ENCODE results near the gene HAUS3.

Gene HAUS3

GRCh38 chr4:2263926-2264321, 22.0 kb upstream of the HAUS3 start:
- no peak for DNase-seq (ENCODE audit: low read depth)

- no peak for DNase-seq (ENCODE audit: low read depth)
Measured at GRCh38 chr4:2262944-2263250, 21.0 kb upstream of the HAUS3 start.

DNA sequence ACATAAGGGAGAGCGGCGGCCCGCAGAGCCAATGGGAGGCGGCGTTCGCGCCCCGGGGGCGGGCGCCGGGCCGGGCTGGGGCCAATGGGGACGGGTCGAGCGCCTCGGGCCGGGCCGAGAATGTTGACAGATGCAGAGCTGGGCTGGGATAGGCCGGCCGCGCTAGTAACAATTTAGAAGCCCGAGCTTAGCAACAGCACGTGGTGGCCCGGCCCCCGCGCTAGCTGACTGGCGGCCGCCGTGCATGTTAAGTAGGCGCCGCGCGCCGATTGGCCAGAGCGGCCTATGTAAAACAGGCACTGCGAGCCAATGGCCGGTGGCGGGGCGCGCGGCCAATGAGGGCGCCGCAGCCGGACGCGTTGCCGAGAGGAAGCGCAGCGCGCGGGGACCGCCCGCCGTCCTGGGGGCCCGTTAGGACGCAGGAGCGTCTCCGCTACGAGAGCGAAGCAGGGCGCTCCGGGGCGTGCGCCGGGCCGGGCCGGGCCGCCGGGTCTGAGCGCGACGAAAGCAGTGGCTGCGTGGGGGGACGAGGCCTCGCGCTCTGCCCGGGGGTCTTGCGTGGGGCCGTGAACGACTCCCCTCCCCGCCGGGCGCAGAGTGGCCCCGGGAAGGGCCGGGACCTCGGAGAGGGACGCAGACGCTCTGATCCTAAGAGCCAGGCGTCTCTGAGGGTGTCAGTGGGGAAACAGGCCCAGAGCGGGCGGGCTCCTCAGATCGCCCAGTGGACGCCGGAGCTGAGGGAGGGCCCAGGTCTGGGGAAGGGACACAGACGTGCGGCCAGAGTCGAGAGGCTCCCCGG, 20.4 kb upstream of the HAUS3 start:
- peak; percentile 96 for DNase-seq (ENCODE audit: low read depth)

DNA sequence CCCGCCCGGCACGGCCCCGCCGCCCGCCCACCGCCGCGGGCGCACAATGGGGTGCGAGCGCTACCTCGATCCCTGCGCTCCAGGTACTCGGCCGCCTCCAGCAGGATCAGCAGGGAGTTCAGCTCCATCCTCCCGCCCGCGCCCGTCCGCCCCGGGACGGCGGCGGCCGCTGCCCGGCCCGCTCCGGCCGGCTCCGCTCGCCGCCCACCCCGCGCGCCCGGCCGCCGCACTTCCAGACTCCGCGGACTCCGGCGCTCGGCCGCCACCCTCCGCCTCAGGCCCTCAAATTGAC, 19.9 kb upstream of the HAUS3 start, which contains the start of gene MXD4:
MXD4 (minus strand) TSS at position 257 of the 292 bp plus-strand sequence; CDS start at position 128, 129 bp downstream.
- no peak for DNase-seq (ENCODE audit: low read depth)

DNA sequence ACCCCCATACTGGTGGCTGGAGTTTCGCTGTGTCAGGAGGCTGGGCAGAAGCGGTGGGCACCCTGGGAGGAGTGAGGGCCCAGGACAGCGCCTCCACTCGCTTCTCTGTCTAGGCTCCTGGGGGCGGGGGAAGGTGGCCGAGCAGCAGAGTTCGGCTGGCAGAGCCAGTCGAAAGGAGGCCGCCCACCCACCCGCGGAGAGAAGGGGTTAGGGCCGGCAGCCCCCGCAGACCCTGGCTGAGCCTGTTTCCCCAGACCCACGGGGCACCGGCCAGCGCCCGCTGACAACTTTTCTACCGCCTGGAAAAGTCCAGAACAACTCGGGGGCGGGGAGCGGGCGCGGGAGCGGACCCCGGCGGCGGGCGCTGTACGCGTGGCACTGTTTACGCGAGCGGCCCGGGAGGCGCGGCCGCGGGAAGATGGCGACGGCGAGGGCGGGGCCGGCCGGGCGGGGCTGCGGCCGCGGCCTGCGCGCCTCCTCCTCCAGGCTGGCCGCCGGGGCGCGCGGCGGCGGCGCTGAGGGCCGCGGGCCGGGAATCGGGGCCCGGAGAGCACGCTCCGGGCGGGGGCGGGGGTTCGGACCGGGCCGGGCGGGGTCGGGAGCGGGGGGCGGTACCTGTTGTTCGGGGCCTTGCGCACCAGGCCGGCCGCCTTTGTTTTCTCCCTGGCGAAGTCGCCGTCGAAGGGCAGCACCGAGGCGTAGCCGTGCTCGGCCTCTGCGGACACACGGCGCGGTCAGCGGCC, 19.4 kb upstream of the HAUS3 start:
- DNase-seq (ENCODE audit: low read depth) = peak; percentile 48

DNA sequence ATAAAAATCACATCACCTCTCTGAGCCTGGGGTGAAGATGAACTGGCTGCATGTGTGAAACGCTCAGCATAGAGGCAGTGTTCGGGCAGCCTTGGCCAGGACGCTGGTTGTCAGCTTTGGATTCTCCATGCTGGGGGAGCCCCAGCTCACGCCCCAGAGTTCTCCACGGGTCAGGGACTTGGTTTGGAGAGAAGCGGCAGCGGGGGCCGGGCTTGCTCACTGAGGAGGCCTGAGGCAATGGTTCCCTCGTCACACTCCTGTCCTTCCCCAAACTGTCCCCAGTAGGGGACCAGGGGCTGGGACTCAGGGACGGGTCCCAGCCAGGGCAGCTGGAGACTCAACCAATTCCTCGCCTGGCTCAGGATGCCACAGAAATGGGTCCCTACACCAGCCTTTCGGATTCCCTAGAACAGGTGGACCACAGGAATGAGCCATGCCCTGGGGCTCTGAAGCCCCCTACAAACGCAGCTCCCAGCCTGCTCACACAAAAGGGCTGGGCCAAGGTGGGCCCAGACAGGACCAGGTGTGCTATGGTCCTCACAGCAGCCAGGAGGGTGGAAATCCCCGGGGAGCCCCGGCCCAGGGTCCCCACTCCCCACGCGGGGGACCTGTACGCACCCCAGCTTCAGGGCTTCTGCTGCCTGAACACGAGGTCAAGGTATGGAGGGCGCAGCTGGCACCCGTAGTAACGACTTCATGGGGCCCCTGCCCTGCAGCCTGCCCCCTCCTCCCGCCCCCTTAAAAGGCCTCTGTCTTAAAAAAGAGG, 18.6 kb upstream of the HAUS3 start:
- DNase-seq (ENCODE audit: low read depth) = no peak

- no peak for DNase-seq (ENCODE audit: low read depth)
Measured at GRCh38 chr4:2259541-2260343, 17.8 kb upstream of the HAUS3 start.

DNA sequence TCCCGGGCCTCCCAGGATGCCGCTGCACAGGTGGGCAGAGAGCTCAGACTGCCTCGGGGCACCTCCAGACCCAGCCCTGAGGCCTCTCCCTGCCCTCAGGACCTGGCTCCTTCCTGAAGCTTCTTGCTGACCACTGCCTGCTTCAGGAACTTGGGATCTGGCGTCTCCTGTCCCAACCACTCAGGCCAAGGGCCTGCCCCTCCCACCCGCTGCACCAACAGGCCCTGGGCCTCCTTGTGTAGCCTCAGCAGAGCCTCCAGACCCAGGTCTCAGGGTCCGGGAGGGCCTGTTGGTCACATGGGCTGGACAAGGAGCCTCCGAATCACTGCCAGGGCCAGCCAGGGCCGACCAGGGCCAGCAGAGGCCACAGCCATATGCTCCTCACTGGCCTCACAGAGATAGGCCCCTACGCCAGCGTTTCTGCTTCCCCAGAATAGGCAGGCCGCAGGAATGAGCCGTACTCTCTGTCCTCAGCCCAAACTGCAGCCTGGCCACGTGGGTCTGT, 17.2 kb upstream of the HAUS3 start:
- no peak for DNase-seq (ENCODE audit: low read depth)

DNA sequence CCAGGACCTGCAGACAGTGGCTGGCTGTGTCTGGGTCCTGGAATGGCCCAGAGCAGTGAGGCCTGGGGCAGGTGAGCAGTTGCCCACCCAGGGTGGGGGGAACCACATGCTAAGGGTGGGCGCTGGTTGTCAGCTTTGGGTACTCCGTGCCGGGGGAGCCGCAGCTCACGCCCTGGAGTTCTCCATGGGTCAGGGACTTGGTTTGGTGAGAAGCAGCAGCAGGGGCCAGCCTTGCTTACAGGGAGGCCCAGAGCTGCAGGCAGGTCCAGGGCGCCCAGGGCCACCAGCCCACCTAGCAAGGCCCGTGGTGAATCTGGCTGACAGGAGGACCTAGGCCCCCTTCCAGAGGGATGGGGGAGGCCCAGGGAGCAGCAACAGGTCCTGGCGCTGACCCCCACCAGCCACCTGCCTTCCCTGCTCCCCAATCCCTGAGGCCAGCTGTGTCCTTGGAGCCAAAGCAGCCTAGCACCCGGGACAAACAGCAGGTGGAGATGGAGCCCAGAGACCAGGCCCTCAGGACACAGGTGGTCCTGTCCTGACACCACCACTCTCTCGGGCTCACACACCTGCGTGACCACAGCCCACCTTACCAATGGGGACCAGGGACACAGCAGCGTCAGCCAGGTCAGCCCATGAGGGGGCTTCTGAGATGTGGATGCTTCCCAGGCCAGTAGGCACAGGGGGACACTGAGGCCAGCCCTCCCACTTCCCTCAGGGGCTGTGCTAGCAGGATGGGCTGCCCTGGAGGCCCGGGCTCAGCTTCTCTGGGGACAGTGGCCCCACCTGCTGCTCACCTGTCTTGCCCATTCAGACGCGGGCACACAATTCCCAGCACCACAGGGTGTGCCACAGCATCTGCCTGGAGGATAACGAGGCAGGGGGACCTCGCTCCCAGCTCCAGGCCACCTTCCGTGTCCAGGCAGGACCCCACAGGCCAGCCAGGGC, 16.4 kb upstream of the HAUS3 start:
- no peak for DNase-seq (ENCODE audit: low read depth)

DNA sequence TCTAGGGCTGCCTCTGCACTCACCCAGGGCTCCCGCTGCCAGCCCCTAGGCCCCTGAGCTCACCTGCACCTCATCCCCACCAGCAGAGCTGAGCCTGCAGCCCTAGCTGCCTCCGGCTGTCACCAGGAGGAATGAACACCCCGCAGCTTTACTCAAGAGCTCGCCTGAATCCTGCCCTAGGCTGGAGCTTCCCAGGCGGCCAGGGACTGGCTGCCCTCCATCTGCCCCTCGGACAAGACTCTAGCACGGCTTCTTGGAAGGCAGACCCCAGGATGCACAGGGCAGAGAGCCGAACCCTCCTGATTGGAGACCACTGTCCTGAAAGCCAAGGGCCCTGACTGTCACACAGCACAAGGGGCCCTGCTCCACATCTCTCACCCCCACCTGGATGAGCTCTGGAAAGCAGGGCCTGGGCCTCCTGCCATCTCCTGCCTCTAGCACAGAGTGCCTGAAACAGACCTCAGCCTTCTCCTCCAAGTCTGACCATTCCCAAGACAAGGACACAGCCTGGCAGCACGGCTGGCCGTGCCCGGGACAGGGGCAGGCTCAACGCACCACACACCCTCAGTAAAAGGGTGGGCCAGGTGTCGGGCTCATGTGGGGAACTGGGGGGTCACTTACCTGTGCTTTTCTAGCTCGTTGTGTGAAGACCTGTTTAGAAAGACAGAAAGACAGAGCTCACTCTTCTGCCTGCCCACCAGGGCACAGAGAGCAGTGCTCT, 15.6 kb upstream of the HAUS3 start:
- DNase-seq (ENCODE audit: low read depth) = no peak

GRCh38 chr4:2256781-2257191, 14.9 kb upstream of the HAUS3 start:
- DNase-seq (ENCODE audit: low read depth) = no peak

GRCh38 chr4:2256156-2256731, 14.3 kb upstream of the HAUS3 start:
- DNase-seq (ENCODE audit: low read depth) = no peak

DNA sequence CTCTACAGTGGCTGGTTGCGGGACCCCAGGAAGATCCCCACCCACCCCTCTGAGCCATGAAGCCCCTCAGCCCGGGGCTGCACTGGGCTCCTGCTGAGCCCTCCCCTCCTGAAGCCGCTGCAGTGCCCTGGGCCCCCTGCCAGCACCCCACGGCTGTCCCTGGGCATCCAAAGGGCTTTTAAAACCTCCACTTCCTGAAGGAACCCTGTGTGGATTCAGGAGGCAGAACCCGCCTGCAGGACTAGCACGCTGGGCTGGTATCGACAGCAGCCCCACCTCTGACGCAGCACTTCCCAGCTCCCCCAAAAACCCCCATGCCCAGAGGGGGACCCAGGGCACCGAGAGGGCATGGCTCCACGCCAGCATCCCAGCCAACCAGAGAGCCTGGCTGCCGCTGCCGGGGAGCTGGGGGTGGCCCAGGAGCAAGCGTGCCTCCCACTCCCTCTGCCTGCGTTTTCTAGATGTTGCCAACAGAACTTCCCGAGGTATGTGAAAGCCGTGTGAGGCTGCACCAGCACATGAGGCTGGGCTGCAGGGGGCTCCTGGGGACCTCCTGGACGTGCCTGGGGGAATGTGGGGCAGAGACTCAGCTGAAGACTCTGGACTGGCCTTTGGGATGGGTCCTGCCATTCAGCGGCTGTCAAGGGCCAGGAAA, 13.7 kb upstream of the HAUS3 start:
- no peak for DNase-seq (ENCODE audit: low read depth)

DNA sequence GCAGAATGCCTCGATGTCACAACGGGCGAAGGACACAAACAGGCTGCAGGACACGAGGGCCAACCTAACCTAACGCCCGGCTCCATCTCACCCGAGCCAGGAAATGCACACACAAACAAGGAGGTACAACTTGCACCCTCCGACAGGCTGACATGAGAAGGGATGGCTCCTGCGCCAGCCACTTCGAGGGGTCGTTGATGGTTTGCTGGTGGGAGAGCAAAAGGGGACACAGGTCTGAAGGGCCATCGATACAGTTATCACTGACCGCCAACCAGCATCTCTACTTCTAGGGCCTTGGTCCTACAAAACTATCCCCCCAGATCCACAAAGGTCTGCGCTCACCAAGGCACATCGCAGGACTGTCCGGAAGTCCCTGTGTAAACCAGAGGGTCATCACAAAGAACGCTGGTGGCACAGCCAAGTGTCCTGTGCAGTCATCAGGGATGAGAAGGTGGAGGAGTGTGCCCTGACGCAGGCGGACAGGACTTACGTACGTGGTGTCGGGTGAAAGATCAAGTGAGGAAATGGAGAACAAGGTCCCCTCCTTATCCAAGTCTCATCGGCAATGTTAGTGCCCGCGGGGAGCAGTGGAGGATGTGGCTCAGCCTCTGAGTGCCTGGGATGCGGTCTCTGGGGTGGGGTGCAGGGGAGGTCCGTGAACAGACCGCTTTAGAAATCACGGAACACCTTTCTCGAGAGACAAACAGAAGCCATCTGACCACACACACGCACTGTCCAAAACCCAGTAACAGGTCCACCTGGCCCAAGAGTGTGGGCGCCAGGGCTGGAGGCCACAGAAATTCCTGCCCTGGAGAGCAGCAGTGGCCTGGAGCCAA, 13.0 kb upstream of the HAUS3 start:
- no peak for DNase-seq (ENCODE audit: low read depth)

GRCh38 chr4:2253160-2254084, 11.5 kb upstream of the HAUS3 start:
- DNase-seq (ENCODE audit: low read depth) = no peak

GRCh38 chr4:2252530-2253091, 10.7 kb upstream of the HAUS3 start:
- no peak for DNase-seq (ENCODE audit: low read depth)

Data from activated T-helper 9 cell treated with anti-CD3 and anti-CD28 coated beads, Interleukin-2, amount 50 U/mL, for 16 hours (primary cell).